GM12891 (cell line): ENCODE data around the gene FLVCR1.
"Not testable (repeated sequence)": the region's sequence is repeated elsewhere in the genome, so short reads cannot be mapped to it uniquely, and the experiment has no call there.

Source experiments
- PAX5 ChIP-seq: IDR thresholded peaks from 2 replicates; pipeline ENCODE4 v1.6.1; 2011; ENCODE audit warnings: low read length, moderate library complexity, mild to moderate bottlenecking; ENCODE audit not compliant: insufficient read depth, severe bottlenecking
- POLR2A ChIP-seq: IDR thresholded peaks from 2 replicates; pipeline ENCODE4 v1.6.1; 2011; ENCODE audit warnings: low read depth, low read length, control low read depth
- POLR2AphosphoS5 ChIP-seq: IDR thresholded peaks from 2 replicates; pipeline ENCODE4 v1.6.1; 2011; ENCODE audit warnings: low read depth, low read length, control low read depth
- POU2F2 ChIP-seq: IDR thresholded peaks from 2 replicates; pipeline ENCODE4 v1.6.1; 2011; ENCODE audit warnings: low read depth, mild to moderate bottlenecking, control low read depth, low read length, moderate library complexity
- TAF1 ChIP-seq: IDR thresholded peaks from 2 replicates; pipeline ENCODE4 v1.6.1; 2011; ENCODE audit warnings: low read depth, low read length, control low read depth

- TF ChIP-seq POLR2AphosphoS5, POLR2A, POU2F2, TAF1, PAX5: not testable (repeated sequence)
Observed at GRCh38 chr1:212914110-212914509, 56.0 kb downstream of the FLVCR1 start.
